HepG2 (cell line): ENCODE measurements around the gene SNRNP35. TPM values are rescaled to one million over a fixed set of nuclear protein-coding genes. Genes with fewer than 3 reads are reported as not detected.

Experiments used
- MYC ChIP-seq: sonication (generic); formaldehyde crosslinking; IDR thresholded peaks from 2 replicates; pipeline ENCODE4 v1.9.0; 2021; ENCODE audit warnings: missing genetic modification reagents, borderline replicate concordance
- NR2F6 ChIP-seq, 2 experiments: IDR thresholded peaks; 2 replicates each; pipeline ENCODE4 v1.6.1; 2016; ENCODE audit warnings: antibody characterized with exemption in 1 of 2, mild to moderate bottlenecking in 1 of 2
- RBFOX2 ChIP-seq: fragments of 200-400 bp; formaldehyde crosslinking; IDR thresholded peaks from 2 replicates; pipeline ENCODE4 v1.6.1; 2017; ENCODE audit warnings: low read depth, mild to moderate bottlenecking, low read length
- SPEN ChIP-seq: sonication (generic); formaldehyde crosslinking; IDR thresholded peaks from 2 replicates; pipeline ENCODE4 v1.5.1; 2020; ENCODE audit warnings: low read depth, mild to moderate bottlenecking, missing genetic modification reagents
- ZNF431 ChIP-seq: sonication (generic); formaldehyde crosslinking; IDR thresholded peaks from 2 replicates; pipeline ENCODE4 v1.9.0; 2022; ENCODE audit warnings: missing genetic modification reagents, low read depth, mild to moderate bottlenecking, borderline replicate concordance
- ZNF569 ChIP-seq: sonication (generic); formaldehyde crosslinking; IDR thresholded peaks from 2 replicates; pipeline ENCODE4 v1.5.0; 2020; ENCODE audit warnings: mild to moderate bottlenecking, missing genetic modification reagents, moderate library complexity, borderline replicate concordance
- ZNF672 ChIP-seq: sonication (generic); formaldehyde crosslinking; IDR thresholded peaks from 2 replicates; pipeline ENCODE4 v1.8.1; 2022; ENCODE audit warnings: missing genetic modification reagents
- ZNF674 ChIP-seq: sonication (generic); formaldehyde crosslinking; IDR thresholded peaks from 2 replicates; pipeline ENCODE4 v1.5.0; 2020; ENCODE audit warnings: low read depth, mild to moderate bottlenecking, missing genetic modification reagents
- polyA plus RNA-seq, 8 experiments: library from polyadenylated mRNA; depleted of rRNA in 3 of 8; stranded (reverse) in 7 of 8; unstranded in 1 of 8; fragments of >200 nt; fragmentation: Illumina TruSeq in 4 of 8; extraction: Trizol in 4 of 8; gene quantifications; 2 replicates each; pipeline versions ENCODE4 v1.2.1 to v1.2.3, GENCODE V29; 2011 to 2016; ENCODE audit warnings: low read depth in 4 of 8, missing spikeins in 1 of 8, mixed read lengths in 1 of 8; ENCODE audit not compliant: insufficient read depth in 1 of 8
- total RNA-seq, 5 experiments: library from RNA; depleted of rRNA; stranded (reverse); fragments of >200 nt; fragmentation: Illumina TruSeq; extraction: Trizol; gene quantifications; 2 replicates each; pipeline ENCODE4 v1.2.3, GENCODE V29; 2016; ENCODE audit warnings: low read depth in 1 of 5
- TF ChIP-seq, protein P1 (sequence below): sonication (generic); formaldehyde crosslinking; IDR thresholded peaks from 2 replicates; pipeline ENCODE4 v1.8.1; 2022; ENCODE audit warnings: mild to moderate bottlenecking, missing genetic modification reagents
- TF ChIP-seq, protein P2 (sequence below): IDR thresholded peaks from 2 replicates; pipeline ENCODE4 v1.6.1; 2016; ENCODE audit warnings: low read depth, missing genetic modification reagents, missing compliant biosample characterization
- TF ChIP-seq, protein P3 (sequence below): sonication (generic); formaldehyde crosslinking; IDR thresholded peaks from 2 replicates; pipeline ENCODE4 v1.4.0; 2020; ENCODE audit warnings: mild to moderate bottlenecking, missing genetic modification reagents, borderline replicate concordance
- TF ChIP-seq, protein P4 (sequence below): sonication (generic); formaldehyde crosslinking; IDR thresholded peaks from 2 replicates; pipeline ENCODE4 v1.8.1; 2023; ENCODE audit warnings: mild to moderate bottlenecking, moderate library complexity, missing genetic modification reagents
- TF ChIP-seq, protein P5 (sequence below): sonication (generic); formaldehyde crosslinking; IDR thresholded peaks from 2 replicates; pipeline ENCODE4 v1.9.0; 2022; ENCODE audit warnings: missing genetic modification reagents, mild to moderate bottlenecking, borderline replicate concordance

SNRNP35 gene
- total and polyA plus RNA-seq, 2 of the 13 experiments (the other 11 are each of a cell fraction or from before 2014, with no cell fraction given) = 11.3 to 22.6 TPM

DNA sequence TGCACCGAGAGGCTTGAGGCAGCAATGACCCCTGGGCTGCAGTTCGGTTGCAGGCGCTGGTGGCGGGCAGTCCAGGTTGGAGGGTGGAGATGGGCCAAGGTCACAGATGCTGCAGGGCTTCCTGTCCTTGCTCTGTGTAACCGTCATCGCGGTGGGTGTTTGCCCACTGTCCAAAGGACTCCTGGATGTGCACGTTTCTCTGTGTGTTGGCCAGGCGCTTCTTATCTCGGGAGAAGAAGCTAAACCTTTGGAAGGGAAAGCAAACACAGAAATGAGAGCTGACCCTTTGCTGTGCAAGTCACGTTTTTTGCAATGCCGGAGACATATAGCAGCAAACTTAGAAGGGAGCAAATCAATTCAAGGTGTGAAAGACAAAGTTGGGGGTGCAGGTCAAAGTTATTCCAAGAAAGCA, 14.5 kb downstream of the SNRNP35 start (continued):
- TF ChIP-seq RBFOX2 (no peak), ZNF672 (CRISPR knock-in tag) (no peak), MYC (CRISPR knock-in tag) (peak; percentile 78; the same call in 1 of the 2 replicates), ZNF674 (CRISPR knock-in tag) (no peak), SPEN (CRISPR knock-in tag) (peak; percentile 82; the same call in 1 of the 2 replicates), ZNF569 (CRISPR knock-in tag) (0 out of 2 replicates have a peak, but pooled peaks have one; percentile 4), ZNF431 (CRISPR knock-in tag) (peak; percentile 84; the same call in 1 of the 2 replicates), NR2F6 (IDR thresholded peaks at IDR 0.05) (no peak; the same call in none of the 2 replicates), NR2F6 (CRISPR knock-in tag; IDR thresholded peaks at IDR 0.05) (peak; percentile 93)
- TF ChIP-seq, protein P1, sequence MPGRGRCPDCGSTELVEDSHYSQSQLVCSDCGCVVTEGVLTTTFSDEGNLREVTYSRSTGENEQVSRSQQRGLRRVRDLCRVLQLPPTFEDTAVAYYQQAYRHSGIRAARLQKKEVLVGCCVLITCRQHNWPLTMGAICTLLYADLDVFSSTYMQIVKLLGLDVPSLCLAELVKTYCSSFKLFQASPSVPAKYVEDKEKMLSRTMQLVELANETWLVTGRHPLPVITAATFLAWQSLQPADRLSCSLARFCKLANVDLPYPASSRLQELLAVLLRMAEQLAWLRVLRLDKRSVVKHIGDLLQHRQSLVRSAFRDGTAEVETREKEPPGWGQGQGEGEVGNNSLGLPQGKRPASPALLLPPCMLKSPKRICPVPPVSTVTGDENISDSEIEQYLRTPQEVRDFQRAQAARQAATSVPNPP = peak; percentile 83
- TF ChIP-seq, protein P2, sequence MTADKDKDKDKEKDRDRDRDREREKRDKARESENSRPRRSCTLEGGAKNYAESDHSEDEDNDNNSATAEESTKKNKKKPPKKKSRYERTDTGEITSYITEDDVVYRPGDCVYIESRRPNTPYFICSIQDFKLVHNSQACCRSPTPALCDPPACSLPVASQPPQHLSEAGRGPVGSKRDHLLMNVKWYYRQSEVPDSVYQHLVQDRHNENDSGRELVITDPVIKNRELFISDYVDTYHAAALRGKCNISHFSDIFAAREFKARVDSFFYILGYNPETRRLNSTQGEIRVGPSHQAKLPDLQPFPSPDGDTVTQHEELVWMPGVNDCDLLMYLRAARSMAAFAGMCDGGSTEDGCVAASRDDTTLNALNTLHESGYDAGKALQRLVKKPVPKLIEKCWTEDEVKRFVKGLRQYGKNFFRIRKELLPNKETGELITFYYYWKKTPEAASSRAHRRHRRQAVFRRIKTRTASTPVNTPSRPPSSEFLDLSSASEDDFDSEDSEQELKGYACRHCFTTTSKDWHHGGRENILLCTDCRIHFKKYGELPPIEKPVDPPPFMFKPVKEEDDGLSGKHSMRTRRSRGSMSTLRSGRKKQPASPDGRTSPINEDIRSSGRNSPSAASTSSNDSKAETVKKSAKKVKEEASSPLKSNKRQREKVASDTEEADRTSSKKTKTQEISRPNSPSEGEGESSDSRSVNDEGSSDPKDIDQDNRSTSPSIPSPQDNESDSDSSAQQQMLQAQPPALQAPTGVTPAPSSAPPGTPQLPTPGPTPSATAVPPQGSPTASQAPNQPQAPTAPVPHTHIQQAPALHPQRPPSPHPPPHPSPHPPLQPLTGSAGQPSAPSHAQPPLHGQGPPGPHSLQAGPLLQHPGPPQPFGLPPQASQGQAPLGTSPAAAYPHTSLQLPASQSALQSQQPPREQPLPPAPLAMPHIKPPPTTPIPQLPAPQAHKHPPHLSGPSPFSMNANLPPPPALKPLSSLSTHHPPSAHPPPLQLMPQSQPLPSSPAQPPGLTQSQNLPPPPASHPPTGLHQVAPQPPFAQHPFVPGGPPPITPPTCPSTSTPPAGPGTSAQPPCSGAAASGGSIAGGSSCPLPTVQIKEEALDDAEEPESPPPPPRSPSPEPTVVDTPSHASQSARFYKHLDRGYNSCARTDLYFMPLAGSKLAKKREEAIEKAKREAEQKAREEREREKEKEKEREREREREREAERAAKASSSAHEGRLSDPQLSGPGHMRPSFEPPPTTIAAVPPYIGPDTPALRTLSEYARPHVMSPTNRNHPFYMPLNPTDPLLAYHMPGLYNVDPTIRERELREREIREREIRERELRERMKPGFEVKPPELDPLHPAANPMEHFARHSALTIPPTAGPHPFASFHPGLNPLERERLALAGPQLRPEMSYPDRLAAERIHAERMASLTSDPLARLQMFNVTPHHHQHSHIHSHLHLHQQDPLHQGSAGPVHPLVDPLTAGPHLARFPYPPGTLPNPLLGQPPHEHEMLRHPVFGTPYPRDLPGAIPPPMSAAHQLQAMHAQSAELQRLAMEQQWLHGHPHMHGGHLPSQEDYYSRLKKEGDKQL (CRISPR knock-in tag) = peak; percentile 63; the same call in 1 of the 2 replicates
- TF ChIP-seq, protein P3, sequence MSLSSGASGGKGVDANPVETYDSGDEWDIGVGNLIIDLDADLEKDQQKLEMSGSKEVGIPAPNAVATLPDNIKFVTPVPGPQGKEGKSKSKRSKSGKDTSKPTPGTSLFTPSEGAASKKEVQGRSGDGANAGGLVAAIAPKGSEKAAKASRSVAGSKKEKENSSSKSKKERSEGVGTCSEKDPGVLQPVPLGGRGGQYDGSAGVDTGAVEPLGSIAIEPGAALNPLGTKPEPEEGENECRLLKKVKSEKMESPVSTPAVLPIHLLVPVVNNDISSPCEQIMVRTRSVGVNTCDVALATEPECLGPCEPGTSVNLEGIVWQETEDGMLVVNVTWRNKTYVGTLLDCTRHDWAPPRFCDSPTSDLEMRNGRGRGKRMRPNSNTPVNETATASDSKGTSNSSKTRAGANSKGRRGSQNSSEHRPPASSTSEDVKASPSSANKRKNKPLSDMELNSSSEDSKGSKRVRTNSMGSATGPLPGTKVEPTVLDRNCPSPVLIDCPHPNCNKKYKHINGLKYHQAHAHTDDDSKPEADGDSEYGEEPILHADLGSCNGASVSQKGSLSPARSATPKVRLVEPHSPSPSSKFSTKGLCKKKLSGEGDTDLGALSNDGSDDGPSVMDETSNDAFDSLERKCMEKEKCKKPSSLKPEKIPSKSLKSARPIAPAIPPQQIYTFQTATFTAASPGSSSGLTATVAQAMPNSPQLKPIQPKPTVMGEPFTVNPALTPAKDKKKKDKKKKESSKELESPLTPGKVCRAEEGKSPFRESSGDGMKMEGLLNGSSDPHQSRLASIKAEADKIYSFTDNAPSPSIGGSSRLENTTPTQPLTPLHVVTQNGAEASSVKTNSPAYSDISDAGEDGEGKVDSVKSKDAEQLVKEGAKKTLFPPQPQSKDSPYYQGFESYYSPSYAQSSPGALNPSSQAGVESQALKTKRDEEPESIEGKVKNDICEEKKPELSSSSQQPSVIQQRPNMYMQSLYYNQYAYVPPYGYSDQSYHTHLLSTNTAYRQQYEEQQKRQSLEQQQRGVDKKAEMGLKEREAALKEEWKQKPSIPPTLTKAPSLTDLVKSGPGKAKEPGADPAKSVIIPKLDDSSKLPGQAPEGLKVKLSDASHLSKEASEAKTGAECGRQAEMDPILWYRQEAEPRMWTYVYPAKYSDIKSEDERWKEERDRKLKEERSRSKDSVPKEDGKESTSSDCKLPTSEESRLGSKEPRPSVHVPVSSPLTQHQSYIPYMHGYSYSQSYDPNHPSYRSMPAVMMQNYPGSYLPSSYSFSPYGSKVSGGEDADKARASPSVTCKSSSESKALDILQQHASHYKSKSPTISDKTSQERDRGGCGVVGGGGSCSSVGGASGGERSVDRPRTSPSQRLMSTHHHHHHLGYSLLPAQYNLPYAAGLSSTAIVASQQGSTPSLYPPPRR (CRISPR knock-in tag) = peak; percentile 91
- TF ChIP-seq, protein P4, sequence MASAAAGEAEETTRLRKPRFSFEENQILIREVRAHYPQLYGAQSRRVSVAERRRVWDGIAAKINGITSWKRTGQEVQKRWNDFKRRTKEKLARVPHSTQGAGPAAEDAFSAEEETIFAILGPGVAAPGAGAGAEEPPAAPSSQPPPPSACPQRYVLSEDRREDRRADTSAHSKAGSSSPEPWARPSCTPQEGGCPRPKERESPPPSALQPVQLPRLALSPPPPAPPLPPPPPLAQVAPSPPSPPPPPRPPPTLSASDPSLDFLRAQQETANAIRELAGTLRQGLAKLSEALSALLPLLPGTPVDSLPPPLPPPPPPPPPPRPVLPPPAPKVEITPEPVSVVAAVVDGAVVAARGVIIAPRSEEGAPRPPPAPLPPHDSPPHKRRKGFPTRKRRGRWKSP = 0 out of 2 replicates have a peak, but pooled peaks have one; percentile 32
- TF ChIP-seq, protein P5, sequence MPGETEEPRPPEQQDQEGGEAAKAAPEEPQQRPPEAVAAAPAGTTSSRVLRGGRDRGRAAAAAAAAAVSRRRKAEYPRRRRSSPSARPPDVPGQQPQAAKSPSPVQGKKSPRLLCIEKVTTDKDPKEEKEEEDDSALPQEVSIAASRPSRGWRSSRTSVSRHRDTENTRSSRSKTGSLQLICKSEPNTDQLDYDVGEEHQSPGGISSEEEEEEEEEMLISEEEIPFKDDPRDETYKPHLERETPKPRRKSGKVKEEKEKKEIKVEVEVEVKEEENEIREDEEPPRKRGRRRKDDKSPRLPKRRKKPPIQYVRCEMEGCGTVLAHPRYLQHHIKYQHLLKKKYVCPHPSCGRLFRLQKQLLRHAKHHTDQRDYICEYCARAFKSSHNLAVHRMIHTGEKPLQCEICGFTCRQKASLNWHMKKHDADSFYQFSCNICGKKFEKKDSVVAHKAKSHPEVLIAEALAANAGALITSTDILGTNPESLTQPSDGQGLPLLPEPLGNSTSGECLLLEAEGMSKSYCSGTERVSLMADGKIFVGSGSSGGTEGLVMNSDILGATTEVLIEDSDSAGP (CRISPR knock-in tag) = peak; percentile 56
